Measurements from ENCODE around the gene ESPN.
A peak's percentile ranks its signal among the peaks of the same experiment; 100 is the strongest.

The ESPN gene

GRCh38 chr1:6467744-6468688 is 43.4 kb downstream of the ESPN start:
- DNase-seq: no peak

- no peak for DNase-seq
Measured at GRCh38 chr1:6468729-6469461, 44.3 kb downstream of the ESPN start.

GRCh38 chr1:6470132-6471085 is 45.8 kb downstream of the ESPN start:
- no peak for DNase-seq

GRCh38 chr1:6471086-6471969 is 46.8 kb downstream of the ESPN start:
- no peak for DNase-seq

- no peak for DNase-seq
Measured at GRCh38 chr1:6471970-6472368, 47.4 kb downstream of the ESPN start.

GRCh38 chr1:6472391-6472790 is 47.8 kb downstream of the ESPN start:
- DNase-seq: no peak

GRCh38 chr1:6473156-6473555 is 48.6 kb downstream of the ESPN start:
- no peak for DNase-seq

GRCh38 chr1:6473974-6474814 is 49.6 kb downstream of the ESPN start:
- no peak for DNase-seq

- DNase-seq: no peak
Measured at GRCh38 chr1:6474815-6475282, 50.3 kb downstream of the ESPN start.

- peak; percentile 76 for DNase-seq
Measured at GRCh38 chr1:6475381-6476133, 51.0 kb downstream of the ESPN start.

- no peak for DNase-seq
Measured at GRCh38 chr1:6476483-6476882, 51.9 kb downstream of the ESPN start.

GRCh38 chr1:6477039-6477820 is 52.7 kb downstream of the ESPN start:
- DNase-seq: no peak

- DNase-seq: no peak
Measured at GRCh38 chr1:6481820-6482219, 57.2 kb downstream of the ESPN start.

GRCh38 chr1:6483017-6483760 is 58.6 kb downstream of the ESPN start:
- DNase-seq: no peak

GRCh38 chr1:6483761-6484117 is 59.2 kb downstream of the ESPN start:
- DNase-seq: no peak

- DNase-seq: no peak
Measured at GRCh38 chr1:6484826-6485167, 60.2 kb downstream of the ESPN start.

- no peak for DNase-seq
Measured at GRCh38 chr1:6485168-6486101, 60.9 kb downstream of the ESPN start.

All from effector CD8-positive, alpha-beta T cell (primary cell).